Activated CD4-positive, alpha-beta T cell treated with anti-CD3 and anti-CD28 coated beads for 36 hours (primary cell): ENCODE results near the gene ELMO1. TPM values are rescaled to one million over a fixed set of nuclear protein-coding genes. Genes with fewer than 3 reads are reported as not detected.

Source experiments
- ATAC-seq: fragments of 200-7000 bp; cut with Tn5 transposase; one replicate; pipeline ENCODE4 v1.10.0; 2021; ENCODE audit warnings: mild to moderate bottlenecking, moderate library complexity
- CTCF ChIA-PET: fragments of 350-600 bp; sonication (Branson Sonifier 250); formaldehyde crosslinking; loops from one replicate; lab custom pipeline; 2021; ENCODE audit warnings: antibody characterized with exemption; lab: Charles Lee
- POLR2A ChIA-PET: fragments of 350-600 bp; sonication (Branson Sonifier 250); formaldehyde crosslinking; loops from one replicate; lab custom pipeline; 2021; ENCODE audit warnings: antibody characterized with exemption, inconsistent platforms; lab: Charles Lee
- DNase-seq: peaks from one replicate; pipeline ENCODE4 v3.0.0-alpha.2; 2020
- H3K27ac Mint-ChIP-seq: one replicate; pipeline ENCODE4 v1.8.0; 2021; ENCODE audit warnings: mixed read lengths
- H3K27me3 Mint-ChIP-seq: one replicate; pipeline ENCODE4 v1.8.0; 2021; ENCODE audit warnings: mixed read lengths
- H3K36me3 Mint-ChIP-seq: one replicate; pipeline ENCODE4 v1.8.0; 2021; ENCODE audit warnings: low read depth, mixed read lengths
- H3K4me1 Mint-ChIP-seq: one replicate; pipeline ENCODE4 v1.8.0; 2021; ENCODE audit warnings: mixed read lengths
- H3K4me3 Mint-ChIP-seq: one replicate; pipeline ENCODE4 v1.8.0; 2021; ENCODE audit warnings: mild to moderate bottlenecking, moderate library complexity, mixed read lengths
- H3K9me3 Mint-ChIP-seq: one replicate; pipeline ENCODE4 v1.8.0; 2021; ENCODE audit warnings: low read depth, mixed read lengths
- intact Hi-C, 2 experiments: fragments of 100-400 bp; cut with DNase I in 1 of 2; cut with micrococcal nuclease in 1 of 2; formaldehyde crosslinking; loops; one replicate each; pipeline versions ENCODE4 v1.14.2 to v1.15.1; 2022 to 2024; cut with DNase I, micrococcal nuclease
- total RNA-seq, 2 experiments: library from RNA; stranded (reverse); gene quantifications; one replicate each; pipeline ENCODE4 v1.2.3, GENCODE V29; 2021

Gene ELMO1
- total RNA-seq, 2 experiments from 2014 or later = 96.2 to 173 TPM

DNA sequence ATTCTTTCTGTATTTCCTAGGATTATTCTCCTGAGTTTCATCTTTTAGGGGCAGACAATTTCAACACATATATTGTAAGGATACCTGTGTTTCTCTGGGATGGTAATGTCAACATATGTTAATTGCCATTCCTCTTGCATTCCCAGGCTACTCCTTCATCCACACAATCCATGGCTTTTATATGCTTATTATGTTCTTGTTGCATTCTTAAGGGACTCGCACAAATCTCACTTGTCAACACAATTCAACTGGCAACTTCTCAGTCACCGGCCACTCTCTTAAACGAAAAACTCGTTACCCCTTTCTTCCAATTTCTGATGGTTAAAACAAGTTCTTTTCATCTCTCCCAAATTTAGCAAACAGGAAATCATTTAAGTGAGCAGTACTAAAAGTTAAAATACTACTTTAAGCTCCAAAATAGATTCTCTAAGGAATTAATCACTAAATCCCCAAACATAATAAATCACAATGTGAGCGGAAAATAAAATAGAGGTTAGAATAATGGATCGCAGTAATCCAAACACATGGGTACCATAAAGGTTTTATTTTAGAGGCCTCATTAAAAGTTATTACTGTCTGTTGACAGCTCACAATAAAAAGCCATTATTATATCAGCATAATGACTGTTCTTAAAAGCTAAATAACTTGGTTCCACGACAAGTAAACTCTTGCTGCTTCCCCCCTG lies 223.2 kb downstream of the ELMO1 start:
- Mint-ChIP-seq H3K4me3 (no peak overlapping the region), H3K27me3 (no peaks in the 10 kb centered on the region), H3K27ac (no peak overlapping the region), H3K4me1 (peaks cover 6% of the 10 kb centered on the region), H3K9me3 (no peaks in the 10 kb centered on the region), H3K36me3 (peaks cover 12% of the 10 kb centered on the region)
- ATAC-seq (no peak), DNase-seq (no peak)
- intact Hi-C loops = no loop called here
- CTCF ChIA-PET = interaction anchor here (0.6 to 1.0 kb wide), 4 partner anchors 18 to 445 kb away, joined by 3 read pairs; no protein-coding TSS in a partner anchor
- POLR2A ChIA-PET = no interaction called here

- intact Hi-C loops = no loop called here
- Mint-ChIP-seq H3K4me1 (no peaks in the 10 kb centered on the region), H3K36me3 (peaks cover 8% of the 10 kb centered on the region), H3K4me3 (no peak overlapping the region), H3K27ac (no peak overlapping the region), H3K27me3 (no peaks in the 10 kb centered on the region), H3K9me3 (no peaks in the 10 kb centered on the region)
- ATAC-seq = no peak
- POLR2A ChIA-PET = no interaction called here
- no peak for DNase-seq
- CTCF ChIA-PET = interaction anchor here (0.6 to 2.1 kb wide), 6 partner anchors 10 to 1230 kb away, joined by 3 to 9 read pairs (median 4); no protein-coding TSS in a partner anchor
Observed at GRCh38 chr7:37224746-37225145, 223.9 kb downstream of the ELMO1 start.

DNA sequence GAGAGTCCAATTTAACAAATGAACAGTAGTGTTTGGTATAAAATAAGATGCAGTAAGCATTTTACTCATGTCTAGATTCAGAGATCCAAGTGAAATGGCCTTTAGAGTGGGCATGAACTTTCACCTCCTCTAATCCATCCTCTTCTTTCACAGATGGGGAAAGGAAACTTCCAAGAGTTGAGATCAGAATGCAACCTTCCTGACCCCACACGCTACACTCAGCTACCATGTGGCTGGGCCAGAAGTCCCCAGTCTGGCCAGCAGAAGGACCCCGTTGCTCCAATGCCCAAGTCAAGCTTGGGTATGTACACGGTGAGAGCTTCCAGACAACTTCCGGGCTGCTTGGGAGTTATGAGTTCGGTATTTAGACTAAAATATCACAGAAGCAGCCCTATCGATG lies 228.0 kb downstream of the ELMO1 start:
- ChIA-PET POLR2A (no interaction called here), CTCF (interaction anchor here (0.6 to 1.2 kb wide), 3 partner anchors 22 to 550 kb away, joined by 3 to 5 read pairs (median 4); no protein-coding TSS in a partner anchor)

GRCh38 chr7:37218956-37219355 lies 229.7 kb downstream of the ELMO1 start:
- no peaks in the 10 kb centered on the region for H3K9me3 Mint-ChIP-seq
- ChIA-PET POLR2A (no interaction called here), CTCF (no interaction called here)
- H3K4me3 Mint-ChIP-seq = no peak overlapping the region
- H3K27me3 Mint-ChIP-seq = no peaks in the 10 kb centered on the region
- ATAC-seq = no peak
- no peak overlapping the region for H3K27ac Mint-ChIP-seq
- no peak for DNase-seq
- intact Hi-C loops = no loop called here
- H3K4me1 Mint-ChIP-seq = peaks cover 6% of the 10 kb centered on the region
- peaks cover 17% of the 10 kb centered on the region for H3K36me3 Mint-ChIP-seq

More for the DNA sequence above, 228.0 kb downstream of the ELMO1 start:
- Mint-ChIP-seq H3K27me3 (no peaks in the 10 kb centered on the region), H3K4me3 (no peak overlapping the region), H3K9me3 (no peaks in the 10 kb centered on the region), H3K36me3 (peaks cover 14% of the 10 kb centered on the region), H3K4me1 (peaks cover 6% of the 10 kb centered on the region), H3K27ac (no peak overlapping the region)
- DNase-seq = no peak
- no peak for ATAC-seq
- intact Hi-C loops = no loop called here

- H3K36me3 Mint-ChIP-seq = peaks cover 20% of the 10 kb centered on the region
- H3K4me1 Mint-ChIP-seq = peaks cover 12% of the 10 kb centered on the region
- H3K27me3 Mint-ChIP-seq = no peaks in the 10 kb centered on the region
- DNase-seq = no peak
- H3K9me3 Mint-ChIP-seq = no peaks in the 10 kb centered on the region
- ChIA-PET POLR2A (no interaction called here), CTCF (interaction anchor here (0.6 to 0.7 kb wide), 2 partner anchors 229 to 463 kb away, joined by 3 read pairs; no protein-coding TSS in a partner anchor)
- peak; percentile 76 for ATAC-seq
- H3K4me3 Mint-ChIP-seq = no peak overlapping the region
- no peak overlapping the region for H3K27ac Mint-ChIP-seq
- intact Hi-C loops = no loop called here
Observed at GRCh38 chr7:37216923-37217322, 231.7 kb downstream of the ELMO1 start.

DNA sequence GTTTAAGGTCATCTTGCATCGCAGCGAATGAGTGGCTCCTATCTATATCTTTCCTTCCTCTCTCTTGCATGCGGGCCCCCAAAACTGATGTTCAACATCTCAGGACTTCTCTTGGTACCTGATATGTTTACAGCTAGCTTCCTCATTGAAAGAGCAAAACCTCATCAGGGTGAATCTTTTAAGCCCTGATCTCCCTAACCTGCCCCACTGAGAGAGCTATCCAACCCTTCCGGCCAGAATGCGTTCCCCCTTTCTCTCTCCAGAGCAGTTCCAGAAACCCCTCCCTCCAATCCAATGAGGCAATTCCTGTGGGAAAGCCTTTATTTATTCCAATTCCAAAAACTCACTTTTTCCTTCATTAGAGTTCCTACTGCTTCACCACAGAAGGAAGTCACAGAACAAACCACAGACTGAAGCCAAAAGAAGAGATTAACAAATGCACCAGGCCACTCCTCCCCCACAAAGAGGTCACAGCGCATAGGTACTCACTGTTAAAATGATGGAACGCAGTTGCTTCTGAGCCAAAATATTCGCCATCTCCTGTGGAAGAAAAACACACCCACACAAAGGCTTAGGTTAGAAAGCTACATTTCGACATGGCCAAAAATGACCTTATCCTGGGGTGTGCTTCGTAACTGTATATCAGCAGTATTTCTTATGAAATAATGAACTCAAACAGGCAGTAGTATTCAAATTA lies 232.4 kb downstream of the ELMO1 start:
- CTCF ChIA-PET = interaction anchor here (0.7 to 1.0 kb wide), 3 partner anchors 47 to 287 kb away, joined by 3 to 4 read pairs (median 3); no protein-coding TSS in a partner anchor
- no peaks in the 10 kb centered on the region for H3K27me3 Mint-ChIP-seq
- H3K9me3 Mint-ChIP-seq = no peaks in the 10 kb centered on the region
- no peak overlapping the region for H3K27ac Mint-ChIP-seq
- DNase-seq (no peak), ATAC-seq (no peak)
- POLR2A ChIA-PET = no interaction called here
- peaks cover 20% of the 10 kb centered on the region for H3K36me3 Mint-ChIP-seq
- intact Hi-C loops = no loop called here
- peaks cover 12% of the 10 kb centered on the region for H3K4me1 Mint-ChIP-seq
- H3K4me3 Mint-ChIP-seq = no peak overlapping the region

DNA sequence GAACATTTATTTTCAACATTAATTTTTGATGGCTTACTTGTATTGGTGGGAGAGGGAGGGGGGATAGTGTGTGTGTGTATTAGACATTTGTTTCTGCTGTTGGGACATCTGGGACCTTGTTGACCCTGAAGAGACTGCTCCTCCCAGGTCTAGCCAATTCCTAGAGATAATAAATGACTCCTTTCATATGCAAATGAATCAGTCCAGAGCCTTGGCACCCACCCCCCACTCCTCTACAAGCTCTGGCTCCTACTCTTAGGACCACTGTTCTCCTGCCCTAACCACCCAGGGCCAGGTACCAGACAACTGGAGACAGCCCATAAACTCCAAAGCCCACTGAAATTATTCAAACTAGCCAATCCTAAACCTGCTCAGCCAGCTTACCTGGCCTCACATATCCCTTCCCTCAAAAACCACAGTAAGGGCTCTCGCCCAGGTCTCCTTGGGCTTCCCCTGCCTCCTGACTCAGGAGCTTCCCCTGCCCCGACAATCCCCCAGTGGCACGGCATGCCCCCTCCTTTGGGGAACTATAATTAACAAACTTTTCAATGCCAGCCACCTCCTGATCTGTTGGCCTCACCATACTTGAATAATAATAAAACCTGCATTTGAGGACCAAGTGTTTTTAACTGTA lies 233.3 kb downstream of the ELMO1 start:
- Mint-ChIP-seq H3K27me3 (no peaks in the 10 kb centered on the region), H3K36me3 (peaks cover 23% of the 10 kb centered on the region), H3K27ac (no peak overlapping the region), H3K9me3 (no peaks in the 10 kb centered on the region), H3K4me3 (no peak overlapping the region), H3K4me1 (peaks cover 12% of the 10 kb centered on the region)
- no peak for ATAC-seq
- ChIA-PET POLR2A (no interaction called here), CTCF (interaction anchor here (0.7 to 1.1 kb wide), 3 partner anchors 15 to 286 kb away, joined by 3 to 4 read pairs (median 3); no protein-coding TSS in a partner anchor)
- no peak for DNase-seq
- intact Hi-C loops = no loop called here

GRCh38 chr7:37212556-37212955 lies 236.1 kb downstream of the ELMO1 start:
- peak overlapping the region; percentile 27 for H3K27ac Mint-ChIP-seq
- CTCF ChIA-PET = interaction anchor here (0.6 to 5.1 kb wide), 2 partner anchors 13 to 279 kb away, joined by 3 to 36 read pairs; no protein-coding TSS in a partner anchor
- H3K27me3 Mint-ChIP-seq = no peaks in the 10 kb centered on the region
- ATAC-seq (no peak), DNase-seq (no peak)
- H3K9me3 Mint-ChIP-seq = no peaks in the 10 kb centered on the region
- peaks cover 12% of the 10 kb centered on the region for H3K4me1 Mint-ChIP-seq
- intact Hi-C loops = no loop called here
- peaks cover 29% of the 10 kb centered on the region for H3K36me3 Mint-ChIP-seq
- POLR2A ChIA-PET = no interaction called here
- no peak overlapping the region for H3K4me3 Mint-ChIP-seq

- Mint-ChIP-seq H3K4me1 (peaks cover 9% of the 10 kb centered on the region), H3K27me3 (no peaks in the 10 kb centered on the region), H3K36me3 (peaks cover 31% of the 10 kb centered on the region), H3K27ac (no peak overlapping the region), H3K9me3 (no peaks in the 10 kb centered on the region), H3K4me3 (no peak overlapping the region)
- no peak for ATAC-seq
- POLR2A ChIA-PET = no interaction called here
- CTCF ChIA-PET = interaction anchor here (0.6 to 5.1 kb wide), 2 partner anchors 12 to 279 kb away, joined by 3 to 36 read pairs; no protein-coding TSS in a partner anchor
- no peak for DNase-seq
- intact Hi-C loops = no loop called here
Observed at GRCh38 chr7:37212051-37212450, 236.6 kb downstream of the ELMO1 start.

DNA sequence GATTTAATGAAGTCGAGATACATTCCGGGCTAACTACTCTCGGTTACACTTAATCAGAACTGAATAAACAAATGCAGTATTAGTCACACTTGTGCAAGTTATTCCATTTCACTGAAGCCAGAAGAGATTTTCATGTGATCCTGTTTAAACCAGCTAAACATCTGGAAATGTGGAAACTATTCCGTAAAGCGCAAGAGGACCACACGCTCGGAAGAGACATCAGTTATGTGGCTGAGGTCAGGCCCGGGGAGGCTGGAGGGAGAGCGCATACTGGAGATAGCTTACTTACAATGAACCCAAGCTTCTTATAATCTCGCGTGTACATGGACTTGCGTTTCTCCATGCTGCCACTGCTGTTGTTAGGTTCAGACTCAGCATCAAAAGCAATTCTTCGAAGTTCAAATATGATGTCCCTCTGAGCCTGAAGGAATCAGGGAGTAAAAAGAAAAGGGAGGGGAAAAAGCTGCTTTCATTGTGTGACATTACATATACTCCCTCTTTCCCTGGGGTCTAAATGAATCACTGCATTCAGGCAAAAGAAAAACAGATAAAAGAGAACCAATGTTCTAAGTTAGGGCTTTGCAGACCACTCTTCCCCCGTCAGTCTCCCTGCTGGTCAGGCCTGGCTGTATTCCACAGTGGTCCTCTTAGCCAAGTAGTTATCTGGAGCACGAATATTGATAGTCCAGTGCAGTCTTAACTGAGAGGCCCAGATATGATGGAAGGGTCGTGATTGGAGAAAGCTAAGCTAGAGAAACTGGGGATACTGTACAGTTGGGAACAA lies 237.4 kb downstream of the ELMO1 start:
- no peak for ATAC-seq
- H3K27ac Mint-ChIP-seq = peak overlapping the region; percentile 11
- POLR2A ChIA-PET = no interaction called here

More for the DNA sequence above, 237.4 kb downstream of the ELMO1 start:
- CTCF ChIA-PET = interaction anchor here (0.7 to 5.1 kb wide), 3 partner anchors 10 to 284 kb away, joined by 3 to 36 read pairs (median 3); no protein-coding TSS in a partner anchor
- DNase-seq = no peak
- peaks cover 9% of the 10 kb centered on the region for H3K4me1 Mint-ChIP-seq
- intact Hi-C loops = no loop called here
- peaks cover 35% of the 10 kb centered on the region for H3K36me3 Mint-ChIP-seq
- H3K27me3 Mint-ChIP-seq = no peaks in the 10 kb centered on the region
- no peak overlapping the region for H3K4me3 Mint-ChIP-seq
- H3K9me3 Mint-ChIP-seq = no peaks in the 10 kb centered on the region
